ENCODE data around the gene IQSEC3. TPM values are rescaled to one million over a fixed set of nuclear protein-coding genes. Genes with fewer than 3 reads are reported as not detected.
A peak's percentile ranks its signal among the peaks of the same experiment; 100 is the strongest.

The IQSEC3 gene
- total and polyA plus RNA-seq, 2 donors from 2014 or later: 1.4 to 6.9 TPM

DNA sequence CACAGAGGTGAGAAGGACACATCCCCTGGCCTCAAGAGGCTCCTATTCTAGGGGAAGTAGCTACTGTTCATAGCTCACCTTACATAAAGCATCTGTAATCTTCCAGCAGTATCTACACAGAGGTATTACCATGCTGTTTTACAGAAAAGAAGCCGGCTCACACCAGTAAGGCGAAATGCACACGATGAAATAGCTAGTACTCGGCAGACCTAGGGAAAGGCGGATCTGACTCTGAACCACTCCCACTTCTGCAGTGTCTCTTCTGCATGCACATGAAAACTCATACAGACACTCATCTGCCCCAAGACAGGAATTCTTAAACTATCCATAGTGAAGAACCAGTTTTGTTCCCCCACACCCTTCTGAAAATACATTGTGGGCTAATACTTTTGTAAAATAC, 73.6 kb downstream of the IQSEC3 start:
- no peak overlapping the region for H3K9ac ChIP-seq (ENCODE audit: low read length in 3 of 3)
- no peaks in the 10 kb centered on the region for H3K9me3 ChIP-seq (ENCODE audit: control insufficient read depth in 2 of 3, insufficient read depth in 1 of 3, low read length in 3 of 3)
- intact Hi-C loops (cut with DNase I): no loop called here
- no peak overlapping the region for H3K27ac ChIP-seq (ENCODE audit: low read depth in 2 of 2, low read length in 2 of 2)
- peak in 1 of 5 donors; percentile 37 for DNase-seq
- no peaks in the 10 kb centered on the region for H3K36me3 ChIP-seq (ENCODE audit: control insufficient read depth in 2 of 3, insufficient read depth in 3 of 3, low read length in 3 of 3)
- TF ChIP-seq, protein P1, sequence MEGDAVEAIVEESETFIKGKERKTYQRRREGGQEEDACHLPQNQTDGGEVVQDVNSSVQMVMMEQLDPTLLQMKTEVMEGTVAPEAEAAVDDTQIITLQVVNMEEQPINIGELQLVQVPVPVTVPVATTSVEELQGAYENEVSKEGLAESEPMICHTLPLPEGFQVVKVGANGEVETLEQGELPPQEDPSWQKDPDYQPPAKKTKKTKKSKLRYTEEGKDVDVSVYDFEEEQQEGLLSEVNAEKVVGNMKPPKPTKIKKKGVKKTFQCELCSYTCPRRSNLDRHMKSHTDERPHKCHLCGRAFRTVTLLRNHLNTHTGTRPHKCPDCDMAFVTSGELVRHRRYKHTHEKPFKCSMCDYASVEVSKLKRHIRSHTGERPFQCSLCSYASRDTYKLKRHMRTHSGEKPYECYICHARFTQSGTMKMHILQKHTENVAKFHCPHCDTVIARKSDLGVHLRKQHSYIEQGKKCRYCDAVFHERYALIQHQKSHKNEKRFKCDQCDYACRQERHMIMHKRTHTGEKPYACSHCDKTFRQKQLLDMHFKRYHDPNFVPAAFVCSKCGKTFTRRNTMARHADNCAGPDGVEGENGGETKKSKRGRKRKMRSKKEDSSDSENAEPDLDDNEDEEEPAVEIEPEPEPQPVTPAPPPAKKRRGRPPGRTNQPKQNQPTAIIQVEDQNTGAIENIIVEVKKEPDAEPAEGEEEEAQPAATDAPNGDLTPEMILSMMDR (IDR thresholded peaks at IDR 0.05; ENCODE audit: borderline replicate concordance, extremely low read depth, insufficient read depth): no peak
- H3K4me3 ChIP-seq (ENCODE audit: low read length in 3 of 3): no peak overlapping the region
- H3K4me1 ChIP-seq (ENCODE audit: control insufficient read depth in 2 of 3, insufficient read depth in 2 of 3, low read depth in 1 of 3, low read length in 3 of 3): peaks cover 5 to 19% (median 16%) of the 10 kb centered on the region in 3 donors
- H3K27me3 ChIP-seq (ENCODE audit: control insufficient read depth, insufficient read depth, low read length): no peaks in the 10 kb centered on the region
- no peak for FAIRE-seq

DNA sequence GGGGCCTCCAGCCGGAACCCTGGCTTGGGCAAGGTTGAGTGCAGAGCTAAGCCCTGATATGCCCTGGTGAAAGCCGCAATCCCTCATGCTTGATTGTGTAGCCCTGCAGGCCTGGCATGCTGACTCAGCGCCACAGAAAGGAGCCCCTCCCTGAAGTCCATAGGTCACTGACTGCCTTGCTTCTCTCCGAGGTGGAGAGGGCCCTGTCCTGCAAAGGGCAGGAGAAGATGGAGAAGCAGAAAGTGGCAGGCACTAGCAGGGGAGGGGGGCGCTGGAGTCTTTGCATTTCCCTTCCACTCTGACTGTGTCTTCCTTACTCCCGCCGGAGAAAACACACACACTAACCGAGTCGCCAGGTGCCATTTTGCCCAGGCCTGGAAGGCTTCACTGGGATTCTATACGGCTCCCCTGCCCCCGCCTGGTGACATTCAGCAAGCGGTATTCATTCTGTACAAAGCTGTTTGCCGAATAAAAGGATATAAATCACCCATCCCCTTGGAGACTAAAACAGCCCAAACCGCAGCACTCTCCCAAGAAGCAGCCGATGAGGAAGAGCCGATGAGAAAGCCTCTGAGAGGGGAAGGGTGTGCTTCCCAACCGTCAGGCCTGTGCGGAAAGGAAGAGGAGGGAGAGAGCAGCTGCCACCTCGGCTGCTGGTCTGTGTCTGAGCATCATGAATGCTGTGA, 77.5 kb downstream of the IQSEC3 start:
- no peaks in the 10 kb centered on the region for H3K27me3 ChIP-seq (ENCODE audit: control insufficient read depth, insufficient read depth, low read length)
- H3K36me3 ChIP-seq (ENCODE audit: control insufficient read depth in 2 of 3, insufficient read depth in 3 of 3, low read length in 3 of 3): no peaks in the 10 kb centered on the region
- H3K4me1 ChIP-seq (ENCODE audit: control insufficient read depth in 2 of 3, insufficient read depth in 2 of 3, low read depth in 1 of 3, low read length in 3 of 3): peaks cover 7 to 25% (median 15%) of the 10 kb centered on the region in 3 donors
- H3K9ac ChIP-seq (ENCODE audit: low read length in 3 of 3): no peak overlapping the region
- no peak overlapping the region for H3K4me3 ChIP-seq (ENCODE audit: low read length in 3 of 3)
- DNase-seq (peak in 4 of 5 donors; percentile 75 to 83 (median 80)), FAIRE-seq (no peak)
- no peaks in the 10 kb centered on the region for H3K9me3 ChIP-seq (ENCODE audit: control insufficient read depth in 2 of 3, insufficient read depth in 1 of 3, low read length in 3 of 3)
- TF ChIP-seq, protein P1 (IDR thresholded peaks at IDR 0.05; ENCODE audit: borderline replicate concordance, extremely low read depth, insufficient read depth): no peak
- peak overlapping the region; percentile 63 to 82 for H3K27ac ChIP-seq (ENCODE audit: low read depth in 2 of 2, low read length in 2 of 2)
- intact Hi-C loops (cut with DNase I): no loop called here

DNA sequence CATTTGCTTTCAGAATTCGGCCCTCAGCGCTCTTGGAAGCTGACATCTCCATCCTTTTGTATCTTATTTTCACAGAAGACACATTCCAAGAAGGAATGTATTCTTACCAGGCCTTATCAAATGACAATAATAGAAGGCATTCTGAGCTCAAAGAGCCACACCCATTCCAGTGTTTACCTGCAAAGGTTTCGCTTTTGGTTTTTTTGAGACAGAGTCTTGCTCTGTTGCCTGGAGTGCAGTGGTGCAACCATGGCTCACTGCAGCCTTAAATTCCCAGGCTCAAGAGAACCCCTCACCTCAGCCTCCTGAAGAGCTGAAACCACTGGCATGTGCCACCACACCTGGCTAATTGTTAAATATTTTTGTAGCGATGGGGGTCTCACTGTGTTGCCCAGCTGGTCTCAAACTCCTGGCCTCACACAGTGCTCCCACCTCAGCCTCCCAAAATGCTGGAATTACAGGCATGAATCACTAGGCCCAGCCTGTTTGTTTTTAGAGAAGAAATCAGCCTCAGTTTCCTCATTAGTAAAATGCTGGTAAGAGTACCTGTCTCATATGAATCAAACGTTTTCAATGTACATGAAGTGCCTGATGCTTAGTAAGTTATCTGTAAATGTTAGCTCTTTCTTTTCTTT, 78.2 kb downstream of the IQSEC3 start:
- no peaks in the 10 kb centered on the region for H3K9me3 ChIP-seq (ENCODE audit: control insufficient read depth in 2 of 3, insufficient read depth in 1 of 3, low read length in 3 of 3)
- H3K36me3 ChIP-seq (ENCODE audit: control insufficient read depth in 2 of 3, insufficient read depth in 3 of 3, low read length in 3 of 3): no peaks in the 10 kb centered on the region
- no peaks in the 10 kb centered on the region for H3K27me3 ChIP-seq (ENCODE audit: control insufficient read depth, insufficient read depth, low read length)
- no peak overlapping the region for H3K4me3 ChIP-seq (ENCODE audit: low read length in 3 of 3)
- TF ChIP-seq, protein P1 (IDR thresholded peaks at IDR 0.05; ENCODE audit: borderline replicate concordance, extremely low read depth, insufficient read depth): no peak
- peak overlapping the region in 1 of 3 donors; percentile 26 for H3K9ac ChIP-seq (ENCODE audit: low read length in 3 of 3)
- intact Hi-C loops (cut with DNase I): no loop called here
- H3K4me1 ChIP-seq (ENCODE audit: control insufficient read depth in 2 of 3, insufficient read depth in 2 of 3, low read depth in 1 of 3, low read length in 3 of 3): peaks cover 7 to 25% (median 17%) of the 10 kb centered on the region in 3 donors
- DNase-seq (no peak), FAIRE-seq (no peak)
- peak overlapping the region; percentile 63 to 82 for H3K27ac ChIP-seq (ENCODE audit: low read depth in 2 of 2, low read length in 2 of 2)

Measured in kidney (tissue), 14 donors.